ENCODE results near the gene MED22.

DNA sequence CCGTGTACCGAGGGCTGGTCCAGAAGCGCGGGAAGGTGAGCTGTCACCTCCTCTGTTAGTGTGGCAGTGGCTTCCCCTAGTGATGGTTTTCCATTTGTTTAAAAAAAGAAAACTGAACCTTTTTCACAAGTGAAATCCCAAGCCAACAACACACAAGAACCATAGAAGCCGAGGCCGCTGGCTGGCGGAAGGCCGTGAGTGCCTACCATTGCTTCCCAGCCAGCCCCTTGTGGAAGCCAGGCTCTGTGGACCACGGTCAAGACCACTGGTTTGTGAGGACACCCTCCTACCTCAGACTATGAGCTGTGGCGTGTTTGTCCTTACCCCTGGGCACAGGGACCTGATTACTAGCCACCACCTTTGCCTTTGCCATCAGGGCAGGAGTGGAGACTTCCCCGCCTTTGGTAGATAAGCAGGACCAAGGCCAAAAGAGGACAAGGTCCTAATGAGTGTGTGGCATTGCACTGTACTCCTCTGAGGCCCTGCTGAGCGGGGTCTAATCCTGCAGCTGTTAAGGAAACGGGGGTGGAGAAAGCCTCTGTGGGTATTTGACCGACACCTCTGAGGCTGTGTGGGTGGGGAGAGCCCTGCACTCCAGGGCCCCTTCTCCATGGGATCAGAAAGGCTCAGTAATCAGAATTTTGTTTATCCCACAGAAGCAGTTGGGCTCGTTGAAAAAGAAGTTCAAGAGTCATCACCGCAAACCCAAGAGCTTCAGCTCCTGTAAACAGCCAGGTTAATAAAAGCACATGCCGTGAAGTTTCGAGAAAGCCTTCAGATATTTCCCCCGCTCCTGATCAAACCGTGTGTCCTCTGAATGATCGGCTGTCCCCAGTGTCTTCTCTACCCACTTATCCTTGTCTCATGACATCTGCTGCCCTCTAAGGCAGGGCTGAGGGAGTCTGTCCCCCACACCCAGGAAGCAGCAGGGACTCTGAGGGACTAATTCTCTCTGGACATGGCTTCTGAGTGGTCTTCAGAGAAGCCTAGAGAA lies 12.8 kb upstream of the MED22 start:
- TF ChIP-seq, protein P1, sequence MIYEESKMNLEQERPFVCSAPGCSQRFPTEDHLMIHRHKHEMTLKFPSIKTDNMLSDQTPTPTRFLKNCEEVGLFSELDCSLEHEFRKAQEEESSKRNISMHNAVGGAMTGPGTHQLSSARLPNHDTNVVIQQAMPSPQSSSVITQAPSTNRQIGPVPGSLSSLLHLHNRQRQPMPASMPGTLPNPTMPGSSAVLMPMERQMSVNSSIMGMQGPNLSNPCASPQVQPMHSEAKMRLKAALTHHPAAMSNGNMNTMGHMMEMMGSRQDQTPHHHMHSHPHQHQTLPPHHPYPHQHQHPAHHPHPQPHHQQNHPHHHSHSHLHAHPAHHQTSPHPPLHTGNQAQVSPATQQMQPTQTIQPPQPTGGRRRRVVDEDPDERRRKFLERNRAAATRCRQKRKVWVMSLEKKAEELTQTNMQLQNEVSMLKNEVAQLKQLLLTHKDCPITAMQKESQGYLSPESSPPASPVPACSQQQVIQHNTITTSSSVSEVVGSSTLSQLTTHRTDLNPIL (CRISPR knock-in tag; IDR thresholded peaks at IDR 0.05; ENCODE audit: low read depth) = no peak
- no peak for TF ChIP-seq ARNTL (CRISPR knock-in tag; IDR thresholded peaks at IDR 0.05; ENCODE audit: borderline replicate concordance, low read depth)
